Measurements from ENCODE around the gene PLPP1.

- TF ChIP-seq HDAC6 (IDR thresholded peaks at IDR 0.05; ENCODE audit: low read depth, low read length) (no peak), CTCF (IDR thresholded peaks at IDR 0.05; ENCODE audit: control extremely low read depth in 1 of 3, insufficient read depth in 1 of 3, low read depth in 1 of 3, low read length in 3 of 3) (no peak), POLR2AphosphoS5 (IDR thresholded peaks at IDR 0.05; ENCODE audit: low read depth, low read length) (no peak), SRF (IDR thresholded peaks at IDR 0.05; ENCODE audit: low read depth, low read length) (no peak), ATF3 (IDR thresholded peaks at IDR 0.05; ENCODE audit: insufficient read depth, low read depth, low read length) (no peak), SUZ12 (IDR thresholded peaks at IDR 0.05; ENCODE audit: low read length) (no peak), POLR2A (IDR thresholded peaks at IDR 0.05; ENCODE audit: control extremely low read depth in 1 of 2, low read depth in 2 of 2, low read length in 2 of 2) (no peak), JUND (IDR thresholded peaks at IDR 0.05; ENCODE audit: low read length) (no peak), SP1 (IDR thresholded peaks at IDR 0.05; ENCODE audit: low read depth, low read length) (no peak)
These were observed 27.2 kb downstream of the PLPP1 start for GRCh38 chr5:55507574-55507973.

Data from H1 (cell line).